GM19452 (cell line): ENCODE data around the gene HEMK1.

Source experiments
- ATAC-seq: cut with Tn5 transposase; IDR thresholded peaks from one replicate; pipeline ENCODE4 v1.9.1; 2021; ENCODE audit not compliant: unreplicated experiment

The HEMK1 gene

GRCh38 chr3:50542177-50543034 is 26.9 kb upstream of the HEMK1 start:
- ATAC-seq: no peak

GRCh38 chr3:50545781-50546180 is 23.5 kb upstream of the HEMK1 start:
- ATAC-seq: no peak

GRCh38 chr3:50549226-50549625 is 20.1 kb upstream of the HEMK1 start:
- ATAC-seq: no peak

- ATAC-seq: no peak
These were observed 19.1 kb upstream of the HEMK1 start for GRCh38 chr3:50550079-50550736.

- ATAC-seq: no peak
These were observed 18.2 kb upstream of the HEMK1 start for GRCh38 chr3:50551054-50551659.

GRCh38 chr3:50551681-50552435 is 17.5 kb upstream of the HEMK1 start:
- ATAC-seq: no peak

GRCh38 chr3:50552598-50552997 is 16.7 kb upstream of the HEMK1 start:
- no peak for ATAC-seq

GRCh38 chr3:50554553-50554952 is 14.8 kb upstream of the HEMK1 start:
- no peak for ATAC-seq

GRCh38 chr3:50557106-50557505 is 12.2 kb upstream of the HEMK1 start:
- no peak for ATAC-seq

- no peak for ATAC-seq
These were observed 11.4 kb upstream of the HEMK1 start for GRCh38 chr3:50557915-50558314.

GRCh38 chr3:50559702-50560101 is 9.6 kb upstream of the HEMK1 start:
- ATAC-seq: no peak

- no peak for ATAC-seq
These were observed 6.5 kb upstream of the HEMK1 start for GRCh38 chr3:50562861-50563260.

- ATAC-seq: no peak
These were observed 5.5 kb upstream of the HEMK1 start for GRCh38 chr3:50563867-50564266.

GRCh38 chr3:50564321-50564720 is 5.0 kb upstream of the HEMK1 start:
- no peak for ATAC-seq

- no peak for ATAC-seq
These were observed 2.3 kb upstream of the HEMK1 start for GRCh38 chr3:50567011-50567385.

GRCh38 chr3:50567386-50568167 is 1.7 kb upstream of the HEMK1 start, which contains the start of gene C3orf18:
TSS of gene C3orf18 (minus strand) at chr3:50567747. CDS start at chr3:50565699, 2,048 bp downstream.
- ATAC-seq: peak; percentile 81

- no peak for ATAC-seq
These were observed 1.4 kb downstream of the HEMK1 start for GRCh38 chr3:50570508-50571279.

- no peak for ATAC-seq
These were observed 2.2 kb downstream of the HEMK1 start for GRCh38 chr3:50571486-50571885.

- no peak for ATAC-seq
These were observed 2.8 kb downstream of the HEMK1 start for GRCh38 chr3:50572158-50572557.
